NCI-H2227 treated with DMSO at 0.1 percent for 48 hours (cell line): Measurements from ENCODE around the gene RING1.

Source experiments
- DNase-seq: peaks from one replicate; lab custom pipeline; 2025; lab: John Stamatoyannopoulos, UW

The RING1 gene

DNA sequence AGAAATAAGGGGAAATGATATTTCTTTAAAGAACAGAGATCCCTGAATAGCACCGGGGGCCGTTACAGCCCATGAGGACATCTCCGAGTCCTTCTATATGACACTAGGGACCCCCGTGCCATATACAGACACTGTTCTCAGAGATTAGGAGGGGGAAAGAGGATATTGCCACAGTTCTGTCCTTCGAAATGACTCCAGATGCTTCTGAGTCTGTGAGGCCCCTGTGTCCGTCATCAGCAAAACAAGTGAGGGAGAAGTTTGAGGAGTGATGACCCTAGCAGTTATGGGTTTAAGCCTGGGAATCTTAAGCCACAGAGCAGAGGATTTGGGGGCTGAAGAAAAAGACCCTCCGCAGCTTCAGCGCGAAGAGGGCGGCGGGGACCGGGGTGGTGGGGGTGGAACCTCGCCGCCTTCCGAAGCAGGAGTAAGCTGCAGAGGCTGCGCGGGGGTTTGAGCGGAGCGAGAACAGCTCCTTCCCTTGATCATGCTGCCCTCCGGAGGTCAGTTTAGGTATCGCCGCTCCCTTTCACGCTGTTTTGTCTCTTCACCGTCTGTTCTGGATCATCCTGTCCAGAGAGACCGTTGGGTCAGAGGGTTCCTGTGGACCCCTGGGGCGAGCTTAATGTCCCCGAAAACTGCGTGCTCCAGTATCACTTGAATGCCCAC lies 39.8 kb downstream of the RING1 start:
- peak; percentile 94 for DNase-seq

DNA sequence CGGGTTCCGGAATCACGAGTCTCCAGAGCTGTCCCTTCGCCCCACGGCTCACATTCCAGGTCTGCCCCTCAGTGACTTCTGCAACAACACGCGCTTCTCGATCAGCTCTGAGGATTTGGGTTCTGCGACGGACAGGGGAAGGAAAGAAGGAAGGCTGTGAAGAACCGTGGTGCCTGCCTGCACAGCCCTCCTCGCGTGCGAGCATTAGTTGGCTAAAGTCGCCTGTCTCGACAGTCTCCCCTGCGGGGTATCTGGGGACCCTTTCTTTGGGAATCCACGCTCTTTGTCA lies 40.3 kb downstream of the RING1 start:
- DNase-seq: no peak

DNA sequence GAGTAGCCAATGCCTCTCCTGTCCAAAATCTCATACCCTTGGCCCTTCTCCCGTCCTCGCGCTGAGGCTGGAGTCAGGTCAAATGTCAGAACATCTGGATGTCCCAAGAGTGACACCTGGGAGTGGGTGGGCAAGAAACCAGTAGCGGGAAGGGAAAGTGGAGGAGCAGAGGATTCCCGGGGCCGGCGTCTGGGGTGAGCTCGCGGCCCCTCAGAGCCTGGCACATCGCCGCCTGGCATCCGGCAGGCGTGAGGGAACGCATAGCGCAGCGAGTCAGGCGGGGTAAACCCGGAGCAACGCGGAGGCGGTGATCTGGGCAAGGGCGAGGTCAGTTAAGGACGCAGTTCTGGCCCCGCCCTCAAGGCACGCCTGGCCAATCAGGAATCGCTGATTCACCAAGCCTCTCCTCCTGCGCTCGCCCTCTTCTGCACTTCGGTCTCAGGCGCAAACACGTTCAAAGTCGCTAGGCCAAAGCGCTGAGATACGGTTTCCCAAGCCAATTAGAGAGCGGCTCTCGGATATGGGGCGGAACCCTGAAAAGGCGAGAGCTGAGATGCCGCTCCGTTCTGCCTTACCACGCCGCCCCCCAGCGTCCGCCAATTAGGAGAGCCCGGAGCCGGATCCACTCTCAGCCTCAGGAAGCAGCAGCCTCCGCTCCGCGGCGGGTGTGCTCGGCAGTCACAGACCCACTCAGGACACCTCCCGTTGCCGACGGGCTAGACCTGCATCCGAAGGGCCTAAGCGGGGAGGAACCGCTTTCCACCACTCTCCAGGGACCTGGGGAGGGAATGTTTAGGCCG lies 40.8 kb downstream of the RING1 start:
- peak; percentile 99 for DNase-seq

DNA sequence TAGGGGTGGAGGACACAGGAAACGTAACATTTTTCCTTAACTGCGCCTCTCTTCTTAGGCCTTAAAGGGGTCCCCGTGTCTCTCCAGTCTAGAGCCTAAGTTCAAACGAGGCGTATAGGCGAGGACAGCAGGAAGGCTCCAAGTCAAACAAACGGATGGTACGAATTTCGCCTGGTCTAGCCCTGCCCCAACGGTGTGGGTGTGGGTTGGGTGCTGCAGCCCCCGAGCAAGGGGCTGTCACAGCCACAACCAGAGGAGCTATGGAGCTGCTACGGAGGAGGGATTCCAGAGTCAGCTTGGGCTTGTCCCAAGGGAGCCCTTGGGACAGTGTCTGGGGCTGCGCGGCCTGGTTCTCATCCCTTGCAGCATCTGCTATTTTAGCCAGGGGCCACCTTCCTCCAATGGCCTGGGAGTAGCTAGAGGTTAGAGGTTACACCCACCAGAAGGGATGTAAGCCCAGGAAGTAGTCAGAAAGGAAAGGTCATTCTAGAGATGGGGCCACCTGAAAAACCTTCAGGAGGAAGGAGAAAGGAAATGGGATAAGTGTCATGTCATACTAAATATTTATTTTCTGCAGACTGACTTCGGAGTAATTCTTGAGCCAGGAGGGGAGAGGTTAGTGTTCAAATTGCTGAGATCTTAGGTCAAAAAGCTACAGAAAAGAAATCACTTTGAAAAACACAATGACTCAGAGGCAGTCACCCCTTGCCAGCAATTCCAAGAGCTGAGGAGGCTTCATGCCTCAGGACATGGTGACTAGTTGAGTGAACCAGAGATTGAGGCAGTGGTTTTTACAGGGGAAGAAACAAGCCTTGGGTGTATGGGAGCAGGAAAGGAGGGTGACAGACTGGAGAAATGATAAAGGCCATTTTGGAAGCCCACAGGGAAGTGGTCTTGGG lies 41.7 kb downstream of the RING1 start:
- peak; percentile 66 for DNase-seq

DNA sequence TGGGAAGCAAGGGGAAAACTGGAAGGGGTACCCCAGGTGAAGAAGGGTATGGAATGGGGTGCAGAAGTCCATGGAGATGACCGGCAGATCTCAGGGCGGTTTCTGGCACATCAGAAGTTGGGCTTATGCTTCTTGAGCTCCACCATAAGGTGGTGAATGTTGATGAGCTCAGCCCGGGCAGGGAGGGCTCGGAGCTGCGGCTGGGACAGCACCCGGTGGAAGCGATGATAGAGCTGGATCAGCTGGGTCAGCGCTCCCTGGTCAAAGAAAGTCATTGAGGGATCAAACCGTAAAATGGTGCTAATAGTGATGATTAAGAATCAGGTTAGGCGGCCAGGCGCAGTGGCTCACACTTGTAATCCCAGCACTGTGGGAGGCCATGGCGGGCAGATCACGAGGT lies 42.4 kb downstream of the RING1 start:
- DNase-seq: no peak

DNA sequence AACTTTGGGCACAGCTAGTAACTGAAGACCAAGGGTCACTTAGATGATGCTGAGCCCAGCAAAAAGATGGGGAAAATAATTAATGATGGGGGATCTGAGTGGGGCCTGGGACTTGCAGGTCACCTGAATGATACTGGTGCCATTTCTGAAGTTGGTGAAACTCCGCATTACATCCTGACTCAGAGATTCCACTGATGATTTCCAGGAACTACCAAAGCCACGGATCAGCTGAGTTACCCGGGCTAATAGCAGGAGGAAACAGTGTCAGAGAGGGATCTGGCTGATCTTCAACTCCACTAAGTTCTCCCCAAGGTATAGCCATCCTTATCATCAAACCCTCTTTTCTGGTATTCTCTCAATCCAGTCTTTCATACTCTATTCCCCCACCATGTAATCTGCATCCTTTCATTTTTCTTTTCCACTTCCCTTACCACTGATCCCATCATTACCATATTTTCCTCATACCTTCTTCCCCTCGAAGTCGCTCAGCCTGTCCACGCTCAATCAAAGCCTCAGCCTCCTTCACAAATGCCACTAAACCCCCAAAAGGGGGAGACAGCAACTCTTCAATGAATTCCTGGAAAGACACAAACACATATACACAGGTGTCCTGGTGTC lies 43.2 kb downstream of the RING1 start:
- no peak for DNase-seq

DNA sequence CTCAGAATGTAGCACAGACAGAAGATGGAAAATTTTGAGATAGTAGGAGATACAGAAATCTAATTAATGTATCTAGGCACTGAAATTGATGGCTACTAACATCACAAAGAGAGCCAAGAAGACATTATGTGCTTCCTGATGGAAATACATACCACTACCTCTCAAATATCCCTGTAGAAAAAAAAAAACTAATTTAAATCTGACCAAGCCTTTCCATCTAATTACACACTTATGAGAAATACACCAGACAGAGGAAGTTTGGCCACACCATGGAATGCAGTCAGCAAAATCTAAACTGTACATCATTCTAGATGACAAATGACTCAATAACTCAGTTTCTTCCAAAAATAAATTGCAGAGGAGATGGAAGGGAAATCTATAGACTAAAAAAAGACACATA lies 44.5 kb downstream of the RING1 start:
- DNase-seq: no peak

DNA sequence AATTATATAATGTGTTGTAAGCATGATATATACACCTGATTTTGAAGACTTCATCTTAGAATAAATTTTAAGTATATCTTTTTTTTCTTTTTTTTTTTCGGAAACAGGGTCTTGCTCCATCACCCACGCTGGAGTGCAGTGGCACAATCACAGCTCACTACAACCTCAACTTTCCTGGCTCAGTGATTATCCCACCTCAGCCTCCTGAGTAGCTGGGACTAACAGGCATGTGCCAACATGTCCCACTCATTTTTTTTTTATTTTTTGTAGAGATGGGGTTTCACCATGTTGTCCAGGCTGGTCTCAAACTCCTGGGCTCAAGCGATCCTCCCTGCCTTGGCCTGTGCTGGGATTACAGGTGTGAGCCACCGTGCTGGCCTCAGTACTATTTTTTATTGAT lies 46.3 kb downstream of the RING1 start:
- DNase-seq: no peak

DNA sequence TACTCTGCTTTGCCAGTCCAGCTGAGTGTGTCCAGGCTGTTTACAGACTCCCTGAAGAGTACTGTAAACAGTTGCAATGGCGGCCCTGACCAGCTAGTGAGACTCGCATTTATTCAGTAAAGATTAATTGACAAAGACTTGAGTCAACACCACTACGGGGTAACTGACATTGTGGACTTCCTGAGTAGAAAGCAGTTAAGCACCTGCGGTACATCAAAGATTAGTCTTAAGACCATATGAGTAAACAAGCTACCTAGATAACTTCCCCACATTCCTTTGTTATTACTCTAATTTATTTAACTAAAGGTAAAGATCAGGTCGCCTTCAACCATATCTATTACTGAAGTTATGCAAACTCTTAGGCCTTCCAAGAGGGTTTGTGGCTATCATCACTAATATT lies 50.7 kb downstream of the RING1 start:
- no peak for DNase-seq
